GM18499 (cell line): Measurements from ENCODE around the gene CAPN5.

Experiments used
- ATAC-seq: cut with Tn5 transposase; IDR thresholded peaks from one replicate; pipeline ENCODE4 v1.9.1; 2021; ENCODE audit warnings: moderate number of reproducible peaks; ENCODE audit not compliant: insufficient read depth, unreplicated experiment

The CAPN5 gene

GRCh38 chr11:77144857-77145428 lies 78.2 kb downstream of the CAPN5 start:
- no peak for ATAC-seq

GRCh38 chr11:77146261-77147035 lies 79.7 kb downstream of the CAPN5 start:
- no peak for ATAC-seq

- no peak for ATAC-seq
Measured at GRCh38 chr11:77147036-77147315, 80.2 kb downstream of the CAPN5 start.

DNA sequence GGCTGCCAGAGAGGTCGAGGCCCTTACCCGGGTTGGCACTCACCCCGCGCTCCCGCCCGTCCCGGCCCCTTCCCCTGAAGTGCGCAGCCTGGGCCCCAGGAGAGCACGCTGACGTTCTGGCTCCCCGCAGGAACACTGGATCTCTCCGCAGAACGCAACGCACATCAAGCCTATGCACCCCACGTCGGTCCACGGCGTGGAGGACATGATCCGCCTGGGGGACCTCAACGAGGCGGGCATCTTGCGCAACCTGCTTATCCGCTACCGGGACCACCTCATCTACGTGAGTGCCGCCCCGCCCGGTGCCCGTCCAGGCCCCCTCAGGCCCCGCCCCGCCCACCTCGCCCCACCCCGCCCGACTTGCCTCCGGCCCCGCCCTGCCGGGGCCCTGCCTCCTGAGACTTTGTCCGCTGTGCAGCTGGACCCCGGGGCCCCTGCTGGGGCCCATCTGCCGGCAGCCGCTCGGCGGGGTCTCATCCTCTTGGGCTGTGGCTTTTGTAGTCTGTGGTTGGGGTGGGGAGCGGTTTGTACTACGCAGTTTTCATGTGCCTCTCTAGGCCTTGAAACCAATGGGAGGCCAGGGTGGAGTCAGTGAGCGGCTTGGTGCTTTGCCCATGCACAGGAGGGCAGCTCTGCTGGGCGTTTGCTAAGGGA lies 81.0 kb downstream of the CAPN5 start:
- no peak for ATAC-seq

- ATAC-seq, result no peak
Measured at GRCh38 chr11:77148963-77149715, 82.4 kb downstream of the CAPN5 start.

- no peak for ATAC-seq
Measured at GRCh38 chr11:77149716-77150392, 83.1 kb downstream of the CAPN5 start.

DNA sequence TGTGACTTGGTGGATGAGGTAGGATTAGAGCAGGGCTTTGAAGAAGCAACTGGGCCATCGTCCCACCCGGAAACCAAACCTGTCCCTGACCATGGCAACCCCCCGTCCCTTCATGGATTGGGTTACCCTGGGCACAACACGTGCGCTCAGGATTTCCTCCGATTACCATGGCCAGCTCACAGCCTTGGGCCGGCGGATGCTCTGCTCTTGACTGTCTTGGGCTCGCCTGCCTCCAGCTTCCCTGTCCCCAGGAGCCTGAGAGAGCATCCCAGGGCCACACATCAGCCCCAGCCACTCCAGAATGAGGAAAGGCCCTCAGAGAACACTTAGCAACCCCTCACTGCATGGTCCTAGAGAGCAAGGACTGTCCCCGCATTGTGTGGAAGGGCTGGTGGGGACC lies 84.1 kb downstream of the CAPN5 start:
- ATAC-seq, result no peak

- no peak for ATAC-seq
Measured at GRCh38 chr11:77151804-77152509, 85.2 kb downstream of the CAPN5 start.

DNA sequence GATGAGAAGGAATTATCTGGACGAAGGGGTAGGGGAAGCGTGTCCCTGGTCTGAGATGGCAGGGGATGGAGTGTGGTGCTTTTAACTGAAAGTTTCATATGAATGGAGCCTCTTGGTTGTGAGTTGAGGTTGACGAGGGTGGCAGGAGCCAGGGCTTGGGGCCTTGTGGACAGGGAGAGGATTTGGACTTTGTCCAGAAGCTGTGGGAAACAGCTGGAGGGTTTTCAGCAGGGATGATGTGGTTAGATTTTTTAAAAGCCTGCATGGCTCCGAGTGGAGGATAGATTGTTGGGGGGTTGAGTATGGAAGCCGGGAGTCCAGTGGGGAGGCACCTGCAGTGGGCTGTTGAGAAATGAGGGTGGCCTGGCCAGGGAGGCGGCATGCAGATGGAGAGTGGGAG lies 86.1 kb downstream of the CAPN5 start:
- ATAC-seq, result no peak

- no peak for ATAC-seq
Measured at GRCh38 chr11:77153276-77154185, 86.8 kb downstream of the CAPN5 start.

DNA sequence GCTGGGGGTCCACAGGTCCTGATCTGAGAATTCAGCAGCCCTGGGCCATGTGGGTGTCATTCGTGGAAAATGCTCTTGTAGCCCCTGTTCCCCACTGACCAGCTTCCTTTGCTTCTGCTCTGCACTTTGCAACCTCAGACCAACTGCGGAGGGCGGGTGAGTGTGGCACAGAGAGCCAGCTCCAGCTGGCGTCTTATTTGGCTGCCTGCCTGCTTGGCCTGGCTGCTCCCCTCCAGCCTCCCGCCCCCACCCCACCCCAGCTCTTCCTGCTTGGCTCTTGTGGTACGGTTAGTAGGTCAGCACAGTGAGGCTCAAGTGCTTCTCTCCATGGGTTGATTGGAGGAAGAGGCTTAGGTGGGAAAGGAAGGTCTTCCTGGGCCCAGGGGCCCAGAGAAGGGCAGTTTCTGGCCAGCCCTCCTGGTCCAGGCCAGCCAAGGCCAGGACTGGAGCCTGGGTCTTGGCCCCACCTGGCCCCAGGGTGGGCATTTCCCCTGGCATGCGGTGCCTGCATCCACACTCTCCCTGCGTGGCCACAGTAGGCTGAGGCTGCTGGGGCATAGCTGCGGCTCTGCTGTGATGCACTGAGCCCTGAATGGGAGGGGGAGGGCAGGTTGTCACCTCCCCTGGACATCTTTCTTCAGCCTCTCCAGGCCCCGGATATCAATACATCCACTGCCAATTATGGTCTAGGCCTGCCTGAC lies 87.8 kb downstream of the CAPN5 start:
- no peak for ATAC-seq

DNA sequence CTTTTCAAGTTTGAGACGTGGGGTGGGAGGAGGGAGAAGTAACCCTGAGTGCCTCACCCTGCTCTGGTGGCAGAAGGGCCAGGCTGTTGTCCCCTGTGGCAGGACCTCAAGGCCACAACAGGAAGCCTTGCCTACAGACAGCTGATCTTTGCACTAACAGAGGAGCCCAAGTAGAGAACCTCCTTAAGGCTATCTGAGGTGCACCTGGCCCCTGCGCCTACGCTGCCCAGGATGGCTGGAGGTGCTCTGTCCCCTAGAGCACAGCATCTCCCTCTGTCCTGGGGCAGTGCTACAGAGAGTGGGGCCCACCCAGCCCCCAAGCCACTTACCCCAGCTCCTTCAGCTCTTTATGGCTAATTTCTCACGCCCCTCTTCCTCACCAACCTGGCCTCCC lies 88.3 kb downstream of the CAPN5 start:
- ATAC-seq, result no peak

GRCh38 chr11:77155556-77156130 lies 88.9 kb downstream of the CAPN5 start:
- ATAC-seq, result no peak

DNA sequence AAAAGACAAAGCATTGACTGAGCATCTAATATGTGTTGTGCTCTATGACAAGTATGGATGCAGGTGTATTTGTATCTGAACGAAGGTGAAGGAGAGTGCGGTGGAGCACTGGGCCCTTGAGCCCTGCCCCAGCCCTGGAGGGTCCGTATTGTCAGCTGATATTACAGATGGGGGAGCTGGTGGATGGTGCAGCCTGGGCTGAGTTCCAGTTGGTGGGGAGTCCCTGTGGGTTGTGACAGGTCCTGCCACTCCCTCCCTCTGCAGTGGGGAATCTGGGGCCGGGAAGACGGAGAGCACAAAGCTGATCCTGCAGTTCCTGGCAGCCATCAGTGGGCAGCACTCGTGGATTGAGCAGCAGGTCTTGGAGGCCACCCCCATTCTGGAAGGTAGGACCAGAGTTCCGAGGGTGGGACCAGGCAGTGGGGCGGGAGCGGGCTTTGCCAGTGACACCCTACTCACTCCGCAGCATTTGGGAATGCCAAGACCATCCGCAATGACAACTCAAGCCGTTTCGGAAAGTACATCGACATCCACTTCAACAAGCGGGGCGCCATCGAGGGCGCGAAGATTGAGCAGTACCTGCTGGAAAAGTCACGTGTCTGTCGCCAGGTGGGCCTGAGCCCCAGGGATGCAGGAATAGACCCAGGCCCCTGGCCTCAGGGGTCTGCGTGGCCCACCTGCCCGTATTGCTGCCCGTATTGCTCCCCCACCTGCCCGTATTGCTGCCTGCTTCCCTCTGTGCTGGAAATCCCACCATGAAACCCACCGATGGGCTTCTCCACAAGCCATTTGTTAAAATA lies 89.8 kb downstream of the CAPN5 start:
- ATAC-seq, result no peak

GRCh38 chr11:77158041-77158695 lies 91.4 kb downstream of the CAPN5 start:
- no peak for ATAC-seq

DNA sequence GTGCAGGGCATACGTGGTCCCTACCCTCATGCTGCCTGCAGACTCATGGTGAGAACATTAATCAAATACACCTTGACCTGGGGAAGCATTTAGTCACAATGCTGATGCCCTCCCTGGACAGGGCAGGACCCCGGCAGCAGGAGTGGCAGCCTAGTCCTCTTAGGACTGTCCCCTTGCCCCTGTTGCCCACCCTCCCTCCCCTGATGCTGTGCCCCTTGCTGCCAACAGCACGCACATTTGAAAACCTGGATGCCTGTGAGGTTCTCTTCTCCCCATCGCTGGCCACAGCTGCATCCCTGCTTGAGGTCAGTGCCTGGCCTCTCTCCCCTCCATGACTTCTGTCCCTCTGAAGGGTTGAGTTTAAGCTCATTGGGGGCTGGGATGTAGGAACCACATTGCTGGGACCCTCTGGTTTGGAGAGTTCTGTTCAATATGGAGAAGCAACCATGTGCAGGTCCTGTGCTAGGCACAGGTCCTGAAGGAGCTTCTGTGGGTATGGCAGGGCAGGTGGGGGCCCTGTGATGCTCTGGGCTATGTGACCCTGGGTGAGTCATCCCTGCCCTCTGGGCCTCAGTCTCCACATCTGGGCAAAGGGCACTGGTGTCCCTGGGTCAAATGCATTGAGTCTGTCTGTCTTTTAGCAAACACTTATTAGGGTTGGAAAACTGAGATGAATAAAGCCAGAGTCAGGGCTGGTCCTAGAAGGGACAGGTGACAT lies 92.6 kb downstream of the CAPN5 start:
- no peak for ATAC-seq
